Measurements from ENCODE around the gene CEACAM7.
"Not testable (repeated sequence)": the region's sequence is repeated elsewhere in the genome, so short reads cannot be mapped to it uniquely, and the experiment has no call there.

Gene CEACAM7

DNA sequence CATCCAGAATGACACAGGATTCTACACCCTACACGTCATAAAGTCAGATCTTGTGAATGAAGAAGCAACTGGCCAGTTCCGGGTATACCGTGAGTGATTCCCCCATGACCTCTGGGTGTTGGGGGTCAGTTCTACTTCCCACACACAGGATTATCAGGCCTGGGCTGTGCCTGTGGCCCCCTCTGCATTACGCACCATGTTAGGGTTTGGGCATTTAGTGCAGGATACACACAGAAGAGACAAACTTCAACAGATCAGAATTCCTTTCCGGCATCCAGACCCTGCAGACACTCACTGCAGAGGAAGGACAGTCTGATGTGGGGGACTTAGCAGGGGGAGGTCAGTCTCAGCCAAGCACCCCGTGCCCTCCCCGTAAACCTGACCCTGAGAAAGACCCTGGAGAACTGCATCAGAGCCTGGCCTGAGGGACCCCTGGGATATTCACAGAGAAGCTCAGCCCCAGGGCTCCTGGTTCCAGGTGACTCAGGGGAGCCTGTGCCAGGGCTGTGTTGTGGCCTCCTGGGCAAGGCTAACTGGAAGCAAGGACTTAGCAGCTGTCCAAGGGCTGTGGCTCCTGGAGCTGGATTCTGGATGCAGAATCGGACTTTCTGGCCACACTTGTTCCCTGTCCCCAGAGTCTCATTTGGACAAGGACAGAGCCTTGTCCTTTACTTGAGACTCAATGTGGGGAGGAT, 22.0 kb upstream of the CEACAM7 start:
- DNase-seq (ENCODE audit: low spot score), result no peak
- Histone ChIP-seq H3K36me3 (ENCODE audit: low read depth) (no peaks in the 10 kb centered on the region), H3K4me3 (ENCODE audit: severe bottlenecking) (no peak overlapping the region), H3K9me3 (ENCODE audit: severe bottlenecking) (peaks cover 3% of the 10 kb centered on the region), H3K27me3 (ENCODE audit: insufficient read depth, poor library complexity, severe bottlenecking) (peaks cover 10% of the 10 kb centered on the region), H3K4me1 (ENCODE audit: insufficient read depth, poor library complexity, severe bottlenecking) (no peaks in the 10 kb centered on the region), H3K27ac (ENCODE audit: poor library complexity, severe bottlenecking) (no peak overlapping the region)
- TF ChIP-seq, protein P1, sequence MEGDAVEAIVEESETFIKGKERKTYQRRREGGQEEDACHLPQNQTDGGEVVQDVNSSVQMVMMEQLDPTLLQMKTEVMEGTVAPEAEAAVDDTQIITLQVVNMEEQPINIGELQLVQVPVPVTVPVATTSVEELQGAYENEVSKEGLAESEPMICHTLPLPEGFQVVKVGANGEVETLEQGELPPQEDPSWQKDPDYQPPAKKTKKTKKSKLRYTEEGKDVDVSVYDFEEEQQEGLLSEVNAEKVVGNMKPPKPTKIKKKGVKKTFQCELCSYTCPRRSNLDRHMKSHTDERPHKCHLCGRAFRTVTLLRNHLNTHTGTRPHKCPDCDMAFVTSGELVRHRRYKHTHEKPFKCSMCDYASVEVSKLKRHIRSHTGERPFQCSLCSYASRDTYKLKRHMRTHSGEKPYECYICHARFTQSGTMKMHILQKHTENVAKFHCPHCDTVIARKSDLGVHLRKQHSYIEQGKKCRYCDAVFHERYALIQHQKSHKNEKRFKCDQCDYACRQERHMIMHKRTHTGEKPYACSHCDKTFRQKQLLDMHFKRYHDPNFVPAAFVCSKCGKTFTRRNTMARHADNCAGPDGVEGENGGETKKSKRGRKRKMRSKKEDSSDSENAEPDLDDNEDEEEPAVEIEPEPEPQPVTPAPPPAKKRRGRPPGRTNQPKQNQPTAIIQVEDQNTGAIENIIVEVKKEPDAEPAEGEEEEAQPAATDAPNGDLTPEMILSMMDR (IDR thresholded peaks at IDR 0.05; ENCODE audit: poor library complexity, severe bottlenecking), result no peak
- ATAC-seq (ENCODE audit: low read depth), result no peak

DNA sequence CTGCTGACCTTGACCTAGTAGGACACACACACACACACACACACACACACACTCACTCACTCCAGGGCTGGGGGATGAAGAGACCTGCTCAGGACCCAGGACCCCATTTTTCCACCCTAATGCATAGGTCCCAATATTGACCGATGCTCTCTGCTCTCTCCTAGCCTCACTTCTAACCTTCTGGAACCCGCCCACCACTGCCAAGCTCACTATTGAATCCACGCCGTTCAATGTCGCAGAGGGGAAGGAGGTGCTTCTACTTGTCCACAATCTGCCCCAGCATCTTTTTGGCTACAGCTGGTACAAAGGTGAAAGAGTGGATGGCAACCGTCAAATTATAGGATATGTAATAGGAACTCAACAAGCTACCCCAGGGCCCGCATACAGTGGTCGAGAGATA, 21.4 kb upstream of the CEACAM7 start:
- not testable (repeated sequence) for ATAC-seq (ENCODE audit: low read depth); H3K36me3 ChIP-seq (ENCODE audit: low read depth); H3K4me1 ChIP-seq (ENCODE audit: insufficient read depth, poor library complexity, severe bottlenecking); DNase-seq (ENCODE audit: low spot score); H3K4me3 ChIP-seq (ENCODE audit: severe bottlenecking); H3K27ac ChIP-seq (ENCODE audit: poor library complexity, severe bottlenecking); H3K9me3 ChIP-seq (ENCODE audit: severe bottlenecking)
- H3K27me3 ChIP-seq (ENCODE audit: insufficient read depth, poor library complexity, severe bottlenecking), result peaks cover 10% of the 10 kb centered on the region

DNA sequence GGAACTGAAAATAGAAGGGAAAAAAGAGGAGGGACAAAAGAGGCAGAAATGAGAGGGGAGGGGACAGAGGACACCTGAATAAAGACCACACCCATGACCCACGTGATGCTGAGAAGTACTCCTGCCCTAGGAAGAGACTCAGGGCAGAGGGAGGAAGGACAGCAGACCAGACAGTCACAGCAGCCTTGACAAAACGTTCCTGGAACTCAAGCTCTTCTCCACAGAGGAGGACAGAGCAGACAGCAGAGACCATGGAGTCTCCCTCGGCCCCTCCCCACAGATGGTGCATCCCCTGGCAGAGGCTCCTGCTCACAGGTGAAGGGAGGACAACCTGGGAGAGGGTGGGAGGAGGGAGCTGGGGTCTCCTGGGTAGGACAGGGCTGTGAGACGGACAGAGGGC, 20.4 kb upstream of the CEACAM7 start, which contains the start of gene CEACAM5:
TSS of gene CEACAM5 (plus strand) at position 146 of the 400 bp plus-strand sequence. CDS start at position 252, 106 bp downstream.
- Histone ChIP-seq H3K4me3 (ENCODE audit: severe bottlenecking) (no peak within 1 kb of the TSS), H3K9me3 (ENCODE audit: severe bottlenecking) (peaks cover 3% of the 10 kb centered on the region), H3K27me3 (ENCODE audit: insufficient read depth, poor library complexity, severe bottlenecking) (peaks cover 5% of the 10 kb centered on the region), H3K36me3 (ENCODE audit: low read depth) (no peaks in the 10 kb centered on the region), H3K27ac (ENCODE audit: poor library complexity, severe bottlenecking) (no peak within 1 kb of the TSS), H3K4me1 (ENCODE audit: insufficient read depth, poor library complexity, severe bottlenecking) (no peaks in the 10 kb centered on the region)
- ATAC-seq (ENCODE audit: low read depth) (no peak), DNase-seq (ENCODE audit: low spot score) (no peak)
- TF ChIP-seq, protein P1 (IDR thresholded peaks at IDR 0.05; ENCODE audit: poor library complexity, severe bottlenecking), result no peak

DNA sequence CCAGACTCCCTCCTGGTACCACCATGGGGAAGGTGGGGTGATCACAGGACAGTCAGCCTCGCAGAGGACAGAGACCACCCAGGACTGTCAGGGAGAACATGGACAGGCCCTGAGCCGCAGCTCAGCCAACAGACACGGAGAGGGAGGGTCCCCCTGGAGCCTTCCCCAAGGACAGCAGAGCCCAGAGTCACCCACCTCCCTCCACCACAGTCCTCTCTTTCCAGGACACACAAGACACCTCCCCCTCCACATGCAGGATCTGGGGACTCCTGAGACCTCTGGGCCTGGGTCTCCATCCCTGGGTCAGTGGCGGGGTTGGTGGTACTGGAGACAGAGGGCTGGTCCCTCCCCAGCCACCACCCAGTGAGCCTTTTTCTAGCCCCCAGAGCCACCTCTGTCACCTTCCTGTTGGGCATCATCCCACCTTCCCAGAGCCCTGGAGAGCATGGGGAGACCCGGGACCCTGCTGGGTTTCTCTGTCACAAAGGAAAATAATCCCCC, 19.9 kb upstream of the CEACAM7 start:
- Histone ChIP-seq H3K27ac (ENCODE audit: poor library complexity, severe bottlenecking) (no peak overlapping the region), H3K4me1 (ENCODE audit: insufficient read depth, poor library complexity, severe bottlenecking) (no peaks in the 10 kb centered on the region), H3K4me3 (ENCODE audit: severe bottlenecking) (no peak overlapping the region), H3K27me3 (ENCODE audit: insufficient read depth, poor library complexity, severe bottlenecking) (no peaks in the 10 kb centered on the region), H3K36me3 (ENCODE audit: low read depth) (no peaks in the 10 kb centered on the region), H3K9me3 (ENCODE audit: severe bottlenecking) (peaks cover 3% of the 10 kb centered on the region)
- DNase-seq (ENCODE audit: low spot score) (no peak), ATAC-seq (ENCODE audit: low read depth) (no peak)
- TF ChIP-seq, protein P1 (IDR thresholded peaks at IDR 0.05; ENCODE audit: poor library complexity, severe bottlenecking), result no peak

DNA sequence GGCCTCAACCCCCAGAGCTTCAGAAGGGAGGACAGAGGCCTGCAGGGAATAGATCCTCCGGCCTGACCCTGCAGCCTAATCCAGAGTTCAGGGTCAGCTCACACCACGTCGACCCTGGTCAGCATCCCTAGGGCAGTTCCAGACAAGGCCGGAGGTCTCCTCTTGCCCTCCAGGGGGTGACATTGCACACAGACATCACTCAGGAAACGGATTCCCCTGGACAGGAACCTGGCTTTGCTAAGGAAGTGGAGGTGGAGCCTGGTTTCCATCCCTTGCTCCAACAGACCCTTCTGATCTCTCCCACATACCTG, 19.4 kb upstream of the CEACAM7 start:
- Histone ChIP-seq H3K4me1 (ENCODE audit: insufficient read depth, poor library complexity, severe bottlenecking) (no peaks in the 10 kb centered on the region), H3K36me3 (ENCODE audit: low read depth) (no peaks in the 10 kb centered on the region), H3K4me3 (ENCODE audit: severe bottlenecking) (no peak overlapping the region), H3K27me3 (ENCODE audit: insufficient read depth, poor library complexity, severe bottlenecking) (no peaks in the 10 kb centered on the region), H3K27ac (ENCODE audit: poor library complexity, severe bottlenecking) (no peak overlapping the region), H3K9me3 (ENCODE audit: severe bottlenecking) (peaks cover 3% of the 10 kb centered on the region)
- DNase-seq (ENCODE audit: low spot score), result no peak
- TF ChIP-seq, protein P1 (IDR thresholded peaks at IDR 0.05; ENCODE audit: poor library complexity, severe bottlenecking), result no peak
- no peak for ATAC-seq (ENCODE audit: low read depth)

All from RWPE2 (cell line).